HAP-1 (cell line): Measurements from ENCODE around the gene TMEM132A.
A peak's percentile ranks its signal among the peaks of the same experiment; 100 is the strongest.

Source experiments
- DNase-seq, 2 experiments: peaks; one replicate each; pipeline ENCODE4 v3.0.0-alpha.2; 2016 to 2020; ENCODE audit warnings: low spot score in 2 of 2
- H3K27me3 ChIP-seq: fragments of 250-450 bp; sonication (Bioruptor Pico); 2 replicates; pipeline ENCODE4 v1.5.1; 2020; ENCODE audit warnings: low read depth, mild to moderate bottlenecking, moderate library complexity
- H3K36me3 ChIP-seq: fragments of 250-450 bp; sonication (Bioruptor Pico); replicated peaks from 2 replicates; pipeline ENCODE4 v1.5.1; 2020; ENCODE audit warnings: mild to moderate bottlenecking
- H3K4me1 ChIP-seq: fragments of 250-450 bp; sonication (Bioruptor Pico); 2 replicates; pipeline ENCODE4 v1.5.1; 2020; ENCODE audit warnings: mild to moderate bottlenecking
- H3K4me3 ChIP-seq: fragments of 250-450 bp; sonication (Bioruptor Pico); 2 replicates; pipeline ENCODE4 v1.5.1; 2020; ENCODE audit warnings: mild to moderate bottlenecking, moderate library complexity
- H3K9me3 ChIP-seq: fragments of 250-450 bp; sonication (Bioruptor Pico); 2 replicates; pipeline ENCODE4 v1.5.1; 2020; ENCODE audit warnings: mild to moderate bottlenecking, moderate library complexity
- in situ Hi-C: fragments of 300-500 bp; cut with MboI; formaldehyde crosslinking; loops from 3 replicates; pipeline ENCODE4 v1.14.3; 2020; ENCODE audit warnings: low sequenced_read_pairs, inconsistent platforms, mixed read lengths

Gene TMEM132A

GRCh38 chr11:60941371-60942119, 17.3 kb downstream of the TMEM132A start:
- no peak for DNase-seq
- Histone ChIP-seq H3K4me3 (no peak overlapping the region), H3K9me3 (no peaks in the 10 kb centered on the region), H3K27me3 (no peaks in the 10 kb centered on the region), H3K4me1 (no peaks in the 10 kb centered on the region), H3K36me3 (no peaks in the 10 kb centered on the region)
- in situ Hi-C loops = no loop called here

- no peak for DNase-seq
- no peaks in the 10 kb centered on the region for H3K27me3 ChIP-seq
- H3K36me3 ChIP-seq = no peaks in the 10 kb centered on the region
- in situ Hi-C loops = no loop called here
- no peak overlapping the region for H3K4me3 ChIP-seq
- no peaks in the 10 kb centered on the region for H3K9me3 ChIP-seq
- no peaks in the 10 kb centered on the region for H3K4me1 ChIP-seq
These were observed 18.0 kb downstream of the TMEM132A start for GRCh38 chr11:60942219-60942618.

- Histone ChIP-seq H3K4me1 (peaks cover 6% of the 10 kb centered on the region), H3K4me3 (no peak overlapping the region), H3K9me3 (no peaks in the 10 kb centered on the region), H3K27me3 (no peaks in the 10 kb centered on the region), H3K36me3 (no peaks in the 10 kb centered on the region)
- in situ Hi-C loops = no loop called here
- DNase-seq = peak in 1 of 2 experiments; percentile 6
These were observed 18.8 kb downstream of the TMEM132A start for GRCh38 chr11:60942970-60943565.

GRCh38 chr11:60944490-60945294, 20.4 kb downstream of the TMEM132A start:
- in situ Hi-C loops = no loop called here
- peaks cover 6% of the 10 kb centered on the region for H3K4me1 ChIP-seq
- H3K9me3 ChIP-seq = no peaks in the 10 kb centered on the region
- H3K36me3 ChIP-seq = no peaks in the 10 kb centered on the region
- DNase-seq = no peak
- H3K4me3 ChIP-seq = no peak overlapping the region
- H3K27me3 ChIP-seq = no peaks in the 10 kb centered on the region

- in situ Hi-C loops = no loop called here
- Histone ChIP-seq H3K4me3 (no peak overlapping the region), H3K9me3 (no peaks in the 10 kb centered on the region), H3K4me1 (peaks cover 6% of the 10 kb centered on the region), H3K27me3 (no peaks in the 10 kb centered on the region), H3K36me3 (no peaks in the 10 kb centered on the region)
- no peak for DNase-seq
These were observed 21.0 kb downstream of the TMEM132A start for GRCh38 chr11:60945295-60945667.

GRCh38 chr11:60946601-60947264, 22.5 kb downstream of the TMEM132A start:
- in situ Hi-C loops = no loop called here
- Histone ChIP-seq H3K4me3 (no peak overlapping the region), H3K4me1 (peaks cover 6% of the 10 kb centered on the region), H3K9me3 (no peaks in the 10 kb centered on the region), H3K36me3 (no peaks in the 10 kb centered on the region), H3K27me3 (no peaks in the 10 kb centered on the region)
- DNase-seq = no peak

- H3K4me1 ChIP-seq = peaks cover 6% of the 10 kb centered on the region
- H3K36me3 ChIP-seq = no peaks in the 10 kb centered on the region
- no peaks in the 10 kb centered on the region for H3K9me3 ChIP-seq
- no peak overlapping the region for H3K4me3 ChIP-seq
- no peak for DNase-seq
- no peaks in the 10 kb centered on the region for H3K27me3 ChIP-seq
- in situ Hi-C loops = no loop called here
These were observed 23.4 kb downstream of the TMEM132A start for GRCh38 chr11:60947700-60948099.

GRCh38 chr11:60948250-60948649, 24.0 kb downstream of the TMEM132A start:
- Histone ChIP-seq H3K36me3 (no peaks in the 10 kb centered on the region), H3K4me3 (no peak overlapping the region), H3K9me3 (no peaks in the 10 kb centered on the region), H3K4me1 (peaks cover 6% of the 10 kb centered on the region), H3K27me3 (no peaks in the 10 kb centered on the region)
- DNase-seq = no peak
- in situ Hi-C loops = no loop called here

GRCh38 chr11:60950024-60950423, 25.8 kb downstream of the TMEM132A start:
- Histone ChIP-seq H3K36me3 (no peaks in the 10 kb centered on the region), H3K4me1 (peaks cover 6% of the 10 kb centered on the region), H3K9me3 (no peaks in the 10 kb centered on the region), H3K27me3 (no peaks in the 10 kb centered on the region), H3K4me3 (no peak overlapping the region)
- no peak for DNase-seq
- in situ Hi-C loops = no loop called here

- no peaks in the 10 kb centered on the region for H3K9me3 ChIP-seq
- H3K27me3 ChIP-seq = no peaks in the 10 kb centered on the region
- DNase-seq = no peak
- H3K4me3 ChIP-seq = no peak overlapping the region
- in situ Hi-C loops = no loop called here
- peaks cover 6% of the 10 kb centered on the region for H3K4me1 ChIP-seq
- H3K36me3 ChIP-seq = no peaks in the 10 kb centered on the region
These were observed 26.8 kb downstream of the TMEM132A start for GRCh38 chr11:60950933-60951605.

GRCh38 chr11:60951606-60951903, 27.3 kb downstream of the TMEM132A start:
- Histone ChIP-seq H3K36me3 (no peaks in the 10 kb centered on the region), H3K9me3 (no peaks in the 10 kb centered on the region), H3K27me3 (no peaks in the 10 kb centered on the region), H3K4me1 (peaks cover 6% of the 10 kb centered on the region), H3K4me3 (no peak overlapping the region)
- no peak for DNase-seq
- in situ Hi-C loops = no loop called here

- H3K4me1 ChIP-seq = peaks cover 6% of the 10 kb centered on the region
- no peaks in the 10 kb centered on the region for H3K9me3 ChIP-seq
- no peaks in the 10 kb centered on the region for H3K36me3 ChIP-seq
- DNase-seq = no peak
- no peak within 1 kb of the TSS for H3K4me3 ChIP-seq
- in situ Hi-C loops = no loop called here
- H3K27me3 ChIP-seq = no peaks in the 10 kb centered on the region
These were observed 27.9 kb downstream of the TMEM132A start, which contains the start of gene SLC15A3 for GRCh38 chr11:60951904-60952741. Gene SLC15A3, minus strand, starts transcription at chr11:60952176. Its CDS starts 625 bp downstream, at chr11:60951551.

- no peak for DNase-seq
- H3K4me1 ChIP-seq = peaks cover 1% of the 10 kb centered on the region
- in situ Hi-C loops = no loop called here
- no peaks in the 10 kb centered on the region for H3K9me3 ChIP-seq
- H3K36me3 ChIP-seq = no peaks in the 10 kb centered on the region
- H3K27me3 ChIP-seq = no peaks in the 10 kb centered on the region
- H3K4me3 ChIP-seq = no peak overlapping the region
These were observed 28.5 kb downstream of the TMEM132A start for GRCh38 chr11:60952742-60953170.
